PC-3 (cell line): ENCODE data around the gene CFAP221.

Experiments
- CTCF ChIP-seq: fragments of 300-600 bp; sonication (generic); conservative IDR thresholded peaks from 2 replicates; pipeline ENCODE4 v1.5.1; 2017; ENCODE audit warnings: antibody characterized with exemption, low read depth, mild to moderate bottlenecking, low read length
- EZH2phosphoT487 ChIP-seq: fragments of 300-600 bp; sonication (generic); IDR thresholded peaks from 2 replicates; pipeline ENCODE4 v1.6.1; 2018; ENCODE audit warnings: mild to moderate bottlenecking, antibody characterized with exemption, low read length, borderline replicate concordance

DNA sequence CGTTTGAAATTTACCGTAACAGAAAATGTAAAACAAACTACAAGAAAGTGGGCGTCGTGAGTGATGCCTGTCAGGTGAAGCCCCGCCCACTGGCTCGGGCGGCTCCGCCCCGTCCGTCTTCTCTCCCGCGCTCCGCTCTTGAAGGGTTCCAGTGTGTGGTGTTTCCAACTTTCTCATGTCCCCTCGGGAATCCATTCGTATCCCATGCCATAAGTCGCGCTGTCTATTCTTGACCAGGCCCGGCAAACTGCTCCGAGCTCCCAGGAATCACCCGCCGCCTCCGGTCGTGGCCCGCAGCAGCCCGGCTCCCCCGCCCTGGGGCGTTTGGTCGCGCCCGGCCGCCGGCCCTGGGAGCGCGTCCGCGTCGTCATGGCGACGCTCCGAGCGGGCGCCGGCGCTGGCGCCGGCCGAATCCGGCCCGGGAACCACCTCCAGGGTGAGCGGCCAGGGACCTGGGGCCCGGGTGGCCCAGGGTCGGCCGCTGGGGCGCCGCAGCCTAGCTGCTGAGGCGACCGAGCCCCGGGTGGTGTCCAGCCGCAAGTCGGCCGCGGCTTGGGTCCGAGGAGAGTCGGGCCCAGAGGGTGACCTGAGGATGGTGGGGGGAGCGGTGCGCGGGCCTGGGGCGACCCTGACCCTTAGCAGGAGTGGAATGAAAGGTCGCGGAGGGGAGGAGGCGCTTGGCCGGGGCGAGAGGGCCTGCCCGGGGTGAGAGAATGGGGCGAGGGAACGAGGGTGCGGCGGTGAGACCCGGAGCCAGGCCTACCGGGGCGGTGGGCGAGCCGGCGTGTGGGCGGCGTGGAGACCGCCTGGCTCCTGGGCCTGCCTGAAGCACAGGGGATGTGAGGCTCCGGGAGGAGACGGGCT, at the start of gene CFAP221:
- TF ChIP-seq CTCF (no peak), EZH2phosphoT487 (no peak)
